ENCODE measurements around the gene MED16.
"Not testable (repeated sequence)": the region's sequence is repeated elsewhere in the genome, so short reads cannot be mapped to it uniquely, and the experiment has no call there.

MED16 gene

DNA sequence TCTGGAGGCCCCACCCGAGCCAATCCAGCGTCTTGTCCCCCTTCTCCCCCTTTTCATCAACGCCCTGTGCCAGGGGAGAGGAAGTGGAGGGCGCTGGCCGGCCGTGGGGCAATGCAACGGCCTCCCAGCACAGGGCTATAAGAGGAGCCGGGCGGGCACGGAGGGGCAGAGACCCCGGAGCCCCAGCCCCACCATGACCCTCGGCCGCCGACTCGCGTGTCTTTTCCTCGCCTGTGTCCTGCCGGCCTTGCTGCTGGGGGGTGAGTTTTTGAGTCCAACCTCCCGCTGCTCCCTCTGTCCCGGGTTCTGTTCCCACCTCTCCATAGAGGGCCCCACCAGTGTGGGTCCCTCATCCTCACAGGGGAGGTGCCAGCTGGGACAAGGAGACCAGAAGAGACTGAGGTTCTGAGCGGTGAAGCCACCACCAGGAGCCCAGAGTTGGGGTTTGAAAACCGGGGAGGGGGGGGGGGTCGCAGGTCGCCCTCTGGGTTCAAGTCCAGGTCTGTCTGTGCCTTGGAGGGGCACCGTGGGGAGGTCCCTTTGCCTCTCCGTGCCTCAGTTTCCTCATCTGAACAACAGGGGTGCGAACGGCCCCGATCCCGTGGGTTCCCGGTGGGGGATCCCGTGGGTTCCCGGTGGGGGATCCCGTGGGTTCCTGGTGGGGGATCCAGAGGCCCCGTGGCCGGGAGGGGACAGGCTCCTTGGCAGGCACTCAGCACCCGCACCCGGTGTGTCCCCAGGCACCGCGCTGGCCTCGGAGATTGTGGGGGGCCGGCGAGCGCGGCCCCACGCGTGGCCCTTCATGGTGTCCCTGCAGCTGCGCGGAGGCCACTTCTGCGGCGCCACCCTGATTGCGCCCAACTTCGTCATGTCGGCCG lies 40.6 kb downstream of the MED16 start, which contains the start of gene ELANE:
TSS of gene ELANE (plus strand) at position 168 of the 878 bp plus-strand sequence. CDS start at position 194, 26 bp downstream.
- DNase-seq, result no peak

GRCh38 chr19:850979-851335 lies 42.0 kb downstream of the MED16 start:
- DNase-seq, result no peak

DNA sequence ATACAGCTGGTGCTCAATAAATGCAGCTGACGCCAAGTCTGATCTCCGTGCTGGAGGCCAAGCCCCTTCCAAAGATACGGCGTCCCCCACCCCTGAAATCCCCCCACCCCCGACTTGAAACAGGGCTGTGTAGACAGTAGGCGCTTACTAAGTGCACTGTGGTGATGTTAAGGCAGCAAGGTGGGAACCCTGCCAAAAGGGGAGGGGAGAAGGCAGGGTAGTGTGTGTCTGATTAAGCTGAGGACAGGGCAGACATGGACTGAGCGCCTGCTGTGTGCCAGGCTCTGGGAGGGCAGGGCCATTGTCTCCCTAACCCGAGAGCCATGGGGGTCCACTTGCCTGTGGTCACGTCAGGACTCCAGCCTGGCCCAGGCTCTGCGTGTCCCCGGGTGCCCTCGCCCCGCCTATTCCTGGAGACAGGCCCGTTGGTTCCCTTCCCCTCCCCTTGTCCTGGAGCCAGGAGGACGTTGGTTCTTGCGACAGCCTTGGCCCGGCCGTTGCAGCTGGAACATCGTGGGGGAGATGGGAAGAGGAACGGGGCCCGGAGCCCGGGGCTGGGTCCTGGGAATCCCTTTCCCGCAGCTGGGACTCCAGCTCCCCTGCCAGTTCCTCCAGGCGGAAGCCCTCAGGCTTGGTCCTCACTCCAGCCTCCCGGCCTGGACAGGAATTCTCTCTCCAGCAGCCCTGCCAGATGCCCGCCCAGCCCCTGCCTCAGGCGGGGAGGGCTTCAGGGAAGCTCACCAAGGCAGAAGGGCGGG lies 42.6 kb downstream of the MED16 start:
- DNase-seq, result no peak

DNA sequence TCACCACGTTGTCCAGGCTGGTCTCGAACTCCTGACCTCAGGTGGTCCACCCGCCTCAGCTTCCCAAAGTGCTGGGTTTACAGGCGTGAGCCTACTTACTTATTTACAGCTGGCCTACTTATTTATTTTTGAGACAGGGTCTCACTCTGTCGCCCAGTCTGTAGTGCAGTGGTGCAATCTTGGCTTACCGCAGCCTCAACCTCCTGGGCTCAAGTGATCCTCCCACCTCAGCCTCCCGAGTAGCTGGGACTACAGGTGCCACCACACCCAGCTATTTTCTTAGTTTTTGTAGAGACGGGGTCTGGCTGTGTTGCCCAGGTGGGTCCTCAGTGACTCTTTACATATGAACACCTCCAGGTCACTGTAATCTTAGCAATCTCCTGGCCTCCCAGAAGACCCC lies 43.8 kb downstream of the MED16 start:
- DNase-seq, result not testable (repeated sequence)

DNA sequence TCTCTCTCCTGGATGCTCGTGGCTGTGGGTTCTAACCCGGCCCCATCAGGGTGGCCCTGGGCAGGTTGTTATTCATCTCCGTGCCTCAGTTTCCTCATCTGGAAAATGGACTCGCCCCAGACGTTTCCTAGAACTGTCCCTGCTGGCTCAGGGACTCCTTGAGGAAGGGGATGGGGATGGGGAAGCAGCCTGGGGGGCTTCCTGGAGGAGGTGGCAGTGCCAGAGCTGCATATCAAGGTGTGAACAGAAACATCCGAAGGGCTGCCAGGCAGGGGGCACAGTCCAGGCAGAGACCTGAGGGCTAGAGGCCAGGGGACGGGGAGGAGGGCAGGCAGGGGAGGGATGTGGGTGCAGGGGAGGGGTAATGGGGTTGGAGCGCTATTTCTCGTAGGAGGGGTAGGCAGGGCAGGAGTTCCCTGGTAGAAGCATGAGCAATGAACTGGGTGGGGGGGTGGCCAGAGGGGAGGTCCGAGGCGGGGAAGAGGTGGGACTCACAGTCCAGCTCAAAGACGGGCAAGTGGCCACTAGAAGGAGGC lies 44.5 kb downstream of the MED16 start:
- no peak for DNase-seq

GRCh38 chr19:845707-846521 lies 47.1 kb downstream of the MED16 start:
- DNase-seq, result no peak

DNA sequence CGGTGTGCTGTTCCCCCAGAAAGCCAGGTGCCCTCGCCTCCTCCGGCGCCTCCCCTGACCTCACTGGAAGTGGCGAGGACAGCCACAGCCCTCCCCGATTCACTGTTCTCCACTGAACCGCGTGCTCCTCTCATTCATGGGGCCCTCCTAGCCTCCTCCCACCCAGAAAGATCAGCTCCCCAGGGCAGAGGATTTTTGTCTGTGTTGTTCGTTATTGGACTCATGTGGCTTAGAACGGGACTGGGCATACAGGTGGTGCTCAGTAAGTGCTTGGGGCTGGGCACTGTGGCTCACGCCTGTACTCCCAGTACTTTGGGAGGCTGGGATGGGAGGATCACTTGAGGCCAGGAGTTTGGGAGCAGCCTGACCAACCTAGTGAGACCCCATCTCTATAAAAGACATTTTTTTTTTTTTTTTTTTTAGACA lies 48.4 kb downstream of the MED16 start:
- DNase-seq, result no peak

DNA sequence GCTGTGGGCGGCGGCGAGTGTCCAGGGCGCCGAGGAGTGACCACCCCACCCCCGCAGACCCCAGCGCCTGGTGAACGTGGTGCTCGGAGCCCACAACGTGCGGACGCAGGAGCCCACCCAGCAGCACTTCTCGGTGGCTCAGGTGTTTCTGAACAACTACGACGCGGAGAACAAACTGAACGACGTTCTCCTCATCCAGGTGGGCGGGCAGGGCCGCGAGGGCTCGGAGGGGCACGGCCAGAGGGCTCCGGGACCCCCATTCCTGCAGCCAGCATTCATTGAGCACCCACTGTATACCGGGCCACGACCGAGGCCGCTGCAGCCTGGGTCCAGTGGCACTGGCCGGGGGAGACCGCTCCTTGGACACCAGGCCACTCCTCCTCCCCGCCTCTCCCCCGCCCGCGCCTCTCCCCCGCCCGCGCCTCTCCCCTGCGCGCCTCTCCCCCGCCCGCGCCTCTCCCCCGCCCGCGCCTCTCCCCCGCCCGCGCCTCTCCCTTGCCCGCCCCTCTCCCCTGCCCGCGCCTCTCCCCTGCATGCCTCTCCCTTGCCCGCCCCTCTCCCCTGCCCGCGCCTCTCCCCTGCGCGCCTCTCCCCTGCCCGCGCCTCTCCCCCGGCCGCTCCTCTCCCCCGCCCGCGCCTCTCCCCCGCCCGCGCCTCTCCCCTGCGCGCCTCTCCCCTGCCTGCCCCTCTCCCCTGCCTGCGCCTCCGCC lies 49.0 kb downstream of the MED16 start:
- no peak for DNase-seq

DNA sequence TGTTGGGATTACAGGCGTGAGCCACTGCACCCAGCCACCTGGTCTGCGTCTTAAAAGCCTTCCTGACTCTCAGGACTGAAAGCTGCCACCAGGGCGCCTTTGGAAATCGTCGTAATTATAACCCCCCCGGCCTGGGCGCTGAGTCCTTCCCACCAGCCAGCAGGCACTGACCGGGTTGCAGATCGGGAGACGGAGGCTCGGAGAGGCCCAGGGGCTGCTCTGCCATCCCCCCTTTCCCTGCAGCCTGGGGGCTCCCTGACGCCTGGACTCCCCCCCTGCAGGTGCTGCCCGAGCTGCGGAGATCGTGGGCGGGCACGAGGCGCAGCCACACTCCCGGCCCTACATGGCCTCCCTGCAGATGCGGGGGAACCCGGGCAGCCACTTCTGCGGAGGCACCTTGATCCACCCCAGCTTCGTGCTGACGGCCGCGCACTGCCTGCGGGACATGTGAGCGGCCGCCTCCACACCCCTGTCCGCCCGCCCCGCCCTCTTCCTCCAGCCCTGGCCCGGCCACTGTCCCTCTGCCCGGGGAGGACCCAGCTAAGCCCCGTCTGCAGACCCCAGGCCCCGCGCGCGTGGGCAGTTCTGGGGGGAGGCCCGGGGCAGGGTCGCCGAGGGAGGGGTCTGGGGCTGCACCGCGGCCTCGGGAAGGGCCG lies 49.7 kb downstream of the MED16 start:
- no peak for DNase-seq

DNA sequence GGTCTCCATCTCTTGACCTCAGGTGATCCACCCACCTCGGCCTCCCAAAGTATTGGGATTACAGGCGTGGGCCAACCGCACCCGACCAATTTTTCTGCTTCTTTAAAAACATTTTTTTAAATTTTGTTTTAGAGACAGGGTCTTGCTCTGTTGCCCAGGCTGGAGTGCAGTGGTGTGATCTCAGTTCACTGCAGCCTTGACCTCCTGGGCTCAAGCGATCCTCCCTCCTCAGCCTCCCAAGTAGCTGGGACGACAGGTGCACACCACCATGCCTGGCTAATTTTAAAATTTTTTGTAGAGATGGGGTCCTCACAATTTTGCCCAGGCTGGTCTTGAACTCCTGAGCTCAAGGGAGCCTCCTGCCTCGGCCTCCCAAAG lies 50.2 kb downstream of the MED16 start:
- not testable (repeated sequence) for DNase-seq

- DNase-seq, result no peak
These were observed 52.3 kb downstream of the MED16 start, which contains the start of gene PRTN3 for GRCh38 chr19:840519-841206. Gene PRTN3 (plus strand): TSS chr19:840999. CDS start chr19:841009, 10 bp downstream.

- DNase-seq, result no peak
These were observed 57.7 kb downstream of the MED16 start for GRCh38 chr19:835210-835810.

GRCh38 chr19:834216-834615 lies 58.8 kb downstream of the MED16 start:
- DNase-seq, result no peak

- DNase-seq, result no peak
These were observed 61.3 kb downstream of the MED16 start for GRCh38 chr19:831407-832369.

DNA sequence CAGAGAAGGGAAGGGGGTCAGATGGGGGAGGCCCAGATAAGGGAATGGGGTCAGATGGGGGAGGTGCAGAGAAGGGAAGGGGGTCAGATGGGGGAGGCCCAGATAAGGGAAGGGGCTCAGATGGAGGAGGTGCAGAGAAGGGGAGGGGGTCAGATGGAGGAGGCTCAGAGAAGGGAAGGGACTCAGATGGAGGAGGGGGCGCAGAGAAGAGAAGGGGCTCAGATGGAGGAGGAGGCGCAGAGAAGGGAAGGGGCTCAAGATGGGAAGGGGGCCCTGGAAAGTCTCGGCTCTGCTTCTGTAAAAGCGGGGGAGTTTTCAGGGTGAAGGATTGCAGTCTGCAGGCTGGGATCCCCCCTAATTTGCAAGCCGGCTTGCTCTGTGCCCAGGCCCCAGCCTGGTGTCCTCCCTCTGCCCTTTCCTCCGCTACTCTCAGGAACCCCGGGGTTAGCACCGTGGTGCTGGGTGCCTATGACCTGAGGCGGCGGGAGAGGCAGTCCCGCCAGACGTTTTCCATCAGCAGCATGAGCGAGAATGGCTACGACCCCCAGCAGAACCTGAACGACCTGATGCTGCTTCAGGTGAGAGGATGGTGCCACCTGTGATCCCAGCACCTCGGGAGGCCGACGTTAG lies 63.7 kb downstream of the MED16 start:
- no peak for DNase-seq

GRCh38 chr19:827710-828321 lies 65.2 kb downstream of the MED16 start, which contains the start of gene AZU1:
Gene AZU1 (plus strand): TSS chr19:827837. CDS start chr19:827847, 10 bp downstream.
- DNase-seq, result no peak

DNA sequence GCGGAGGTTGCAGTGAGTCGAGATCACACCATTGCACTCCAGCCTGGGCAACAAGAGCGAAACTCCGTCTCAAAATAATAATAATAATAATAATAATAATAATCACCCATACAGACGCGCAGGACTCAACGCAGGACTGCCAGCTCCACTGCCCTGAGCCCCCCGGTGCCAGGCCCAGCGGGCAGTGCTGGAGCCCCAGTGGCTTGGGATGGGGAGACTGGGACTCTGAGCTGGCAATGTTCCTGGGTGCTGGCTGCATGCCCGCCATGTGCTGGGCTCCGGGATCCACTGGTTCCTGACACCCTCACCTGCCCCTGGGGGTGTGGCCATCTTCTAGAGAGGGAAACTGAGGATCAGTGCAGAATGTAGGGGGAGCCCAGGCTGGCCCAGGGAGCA lies 65.7 kb downstream of the MED16 start:
- no peak for DNase-seq

Measured in stimulated activated CD4-positive, alpha-beta T cell treated with anti-CD3 and anti-CD28 coated beads, Interleukin-4, amount 100 ng/mL, for 24 hours (primary cell).